ENCODE measurements around the gene RELL2.

DNA sequence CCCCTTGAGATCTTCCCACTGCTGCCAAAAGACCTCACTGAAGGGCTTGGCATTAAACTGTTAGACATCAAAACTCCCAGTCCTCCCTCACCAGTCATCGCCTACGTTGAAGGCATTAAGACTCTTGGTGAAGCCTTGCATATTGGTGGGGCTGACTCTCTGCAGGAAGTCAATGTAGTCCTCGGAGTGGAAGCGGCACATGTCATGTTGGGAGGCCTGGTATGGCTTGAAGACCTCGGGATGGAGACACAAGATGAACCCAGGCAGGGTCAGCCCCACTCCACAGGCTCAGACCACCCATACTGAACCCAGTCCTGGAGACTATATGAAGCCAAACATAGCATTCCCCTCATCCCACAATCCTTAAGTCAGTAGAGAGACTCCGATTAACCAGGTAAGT is 2.1 kb upstream of the RELL2 start:
- TF ChIP-seq, protein P1, sequence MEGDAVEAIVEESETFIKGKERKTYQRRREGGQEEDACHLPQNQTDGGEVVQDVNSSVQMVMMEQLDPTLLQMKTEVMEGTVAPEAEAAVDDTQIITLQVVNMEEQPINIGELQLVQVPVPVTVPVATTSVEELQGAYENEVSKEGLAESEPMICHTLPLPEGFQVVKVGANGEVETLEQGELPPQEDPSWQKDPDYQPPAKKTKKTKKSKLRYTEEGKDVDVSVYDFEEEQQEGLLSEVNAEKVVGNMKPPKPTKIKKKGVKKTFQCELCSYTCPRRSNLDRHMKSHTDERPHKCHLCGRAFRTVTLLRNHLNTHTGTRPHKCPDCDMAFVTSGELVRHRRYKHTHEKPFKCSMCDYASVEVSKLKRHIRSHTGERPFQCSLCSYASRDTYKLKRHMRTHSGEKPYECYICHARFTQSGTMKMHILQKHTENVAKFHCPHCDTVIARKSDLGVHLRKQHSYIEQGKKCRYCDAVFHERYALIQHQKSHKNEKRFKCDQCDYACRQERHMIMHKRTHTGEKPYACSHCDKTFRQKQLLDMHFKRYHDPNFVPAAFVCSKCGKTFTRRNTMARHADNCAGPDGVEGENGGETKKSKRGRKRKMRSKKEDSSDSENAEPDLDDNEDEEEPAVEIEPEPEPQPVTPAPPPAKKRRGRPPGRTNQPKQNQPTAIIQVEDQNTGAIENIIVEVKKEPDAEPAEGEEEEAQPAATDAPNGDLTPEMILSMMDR (IDR thresholded peaks at IDR 0.05) = no peak
- no peak for TF ChIP-seq POLR2A (IDR thresholded peaks at IDR 0.05)
- TF ChIP-seq POLR2AphosphoS5 (IDR thresholded peaks at IDR 0.05; ENCODE audit: insufficient read depth in 1 of 2, low read depth in 1 of 2) = no peak

Measured in vagina (tissue), 2 donors.